ENCODE measurements around the gene FES.
"Not testable (repeated sequence)": the region's sequence is repeated elsewhere in the genome, so short reads cannot be mapped to it uniquely, and the experiment has no call there.

DNA sequence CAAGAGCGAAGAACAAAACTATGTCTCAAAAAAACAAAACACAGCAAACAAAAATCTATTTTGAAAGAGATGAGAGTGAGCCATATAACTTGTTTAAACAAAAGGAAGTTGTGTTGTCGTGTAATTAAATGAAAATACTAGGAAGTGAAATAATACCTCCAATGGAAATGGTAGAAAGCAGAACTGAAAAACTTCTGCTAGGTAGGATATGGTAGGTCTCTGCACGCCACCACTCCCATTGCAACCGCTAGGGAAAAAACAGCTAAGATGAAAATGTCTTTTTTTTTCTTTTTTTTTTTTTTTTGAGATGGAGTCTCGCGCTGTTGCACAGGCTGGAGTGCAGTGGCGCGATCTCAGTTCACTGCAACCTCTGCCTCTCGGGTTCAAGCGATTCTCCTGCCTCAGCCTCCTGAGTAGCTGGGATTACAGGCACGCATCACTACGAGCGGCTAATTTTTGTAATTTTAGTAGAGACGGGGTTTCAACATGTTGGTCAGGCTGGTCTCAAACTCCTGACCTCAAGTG, 12.9 kb downstream of the FES start:
- TF ChIP-seq, protein P1, sequence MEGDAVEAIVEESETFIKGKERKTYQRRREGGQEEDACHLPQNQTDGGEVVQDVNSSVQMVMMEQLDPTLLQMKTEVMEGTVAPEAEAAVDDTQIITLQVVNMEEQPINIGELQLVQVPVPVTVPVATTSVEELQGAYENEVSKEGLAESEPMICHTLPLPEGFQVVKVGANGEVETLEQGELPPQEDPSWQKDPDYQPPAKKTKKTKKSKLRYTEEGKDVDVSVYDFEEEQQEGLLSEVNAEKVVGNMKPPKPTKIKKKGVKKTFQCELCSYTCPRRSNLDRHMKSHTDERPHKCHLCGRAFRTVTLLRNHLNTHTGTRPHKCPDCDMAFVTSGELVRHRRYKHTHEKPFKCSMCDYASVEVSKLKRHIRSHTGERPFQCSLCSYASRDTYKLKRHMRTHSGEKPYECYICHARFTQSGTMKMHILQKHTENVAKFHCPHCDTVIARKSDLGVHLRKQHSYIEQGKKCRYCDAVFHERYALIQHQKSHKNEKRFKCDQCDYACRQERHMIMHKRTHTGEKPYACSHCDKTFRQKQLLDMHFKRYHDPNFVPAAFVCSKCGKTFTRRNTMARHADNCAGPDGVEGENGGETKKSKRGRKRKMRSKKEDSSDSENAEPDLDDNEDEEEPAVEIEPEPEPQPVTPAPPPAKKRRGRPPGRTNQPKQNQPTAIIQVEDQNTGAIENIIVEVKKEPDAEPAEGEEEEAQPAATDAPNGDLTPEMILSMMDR (IDR thresholded peaks at IDR 0.05), result not testable (repeated sequence)
- not testable (repeated sequence) for TF ChIP-seq EP300 (IDR thresholded peaks at IDR 0.05)

Measured in tibial nerve (tissue), 4 donors.